Gastrocnemius medialis (tissue), 4 donors: Measurements from ENCODE around the gene NCAPD2.
"Not testable (repeated sequence)": the region's sequence is repeated elsewhere in the genome, so short reads cannot be mapped to it uniquely, and the experiment has no call there.

Source experiments
- POLR2A ChIP-seq, 2 donors: fragments of 450-650 bp; IDR thresholded peaks; one replicate each; pipeline ENCODE4 v1.6.1; 2017; ENCODE audit warnings: antibody characterized with exemption in 2 of 2, mild to moderate bottlenecking in 2 of 2, moderate library complexity in 2 of 2
- TF ChIP-seq, protein P1 (sequence below), 5 experiments: fragments of 450-650 bp in 3 of 5; fragments of 200-600 bp in 2 of 5; sonication (generic) in 2 of 5; IDR thresholded peaks in 4 of 5; conservative IDR thresholded peaks in 1 of 5; 1 replicate in 4 of 5; 2 replicates in 1 of 5; pipeline ENCODE4 v1.5.1; 2016 to 2019; ENCODE audit warnings: antibody characterized with exemption in 5 of 5, mild to moderate bottlenecking in 3 of 5, moderate library complexity in 3 of 5

- TF ChIP-seq, protein P1, sequence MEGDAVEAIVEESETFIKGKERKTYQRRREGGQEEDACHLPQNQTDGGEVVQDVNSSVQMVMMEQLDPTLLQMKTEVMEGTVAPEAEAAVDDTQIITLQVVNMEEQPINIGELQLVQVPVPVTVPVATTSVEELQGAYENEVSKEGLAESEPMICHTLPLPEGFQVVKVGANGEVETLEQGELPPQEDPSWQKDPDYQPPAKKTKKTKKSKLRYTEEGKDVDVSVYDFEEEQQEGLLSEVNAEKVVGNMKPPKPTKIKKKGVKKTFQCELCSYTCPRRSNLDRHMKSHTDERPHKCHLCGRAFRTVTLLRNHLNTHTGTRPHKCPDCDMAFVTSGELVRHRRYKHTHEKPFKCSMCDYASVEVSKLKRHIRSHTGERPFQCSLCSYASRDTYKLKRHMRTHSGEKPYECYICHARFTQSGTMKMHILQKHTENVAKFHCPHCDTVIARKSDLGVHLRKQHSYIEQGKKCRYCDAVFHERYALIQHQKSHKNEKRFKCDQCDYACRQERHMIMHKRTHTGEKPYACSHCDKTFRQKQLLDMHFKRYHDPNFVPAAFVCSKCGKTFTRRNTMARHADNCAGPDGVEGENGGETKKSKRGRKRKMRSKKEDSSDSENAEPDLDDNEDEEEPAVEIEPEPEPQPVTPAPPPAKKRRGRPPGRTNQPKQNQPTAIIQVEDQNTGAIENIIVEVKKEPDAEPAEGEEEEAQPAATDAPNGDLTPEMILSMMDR (IDR thresholded peaks at IDR 0.05 in 4 of 5, conservative IDR thresholded peaks at IDR 0.05 in 1 of 5) = not testable (repeated sequence)
- TF ChIP-seq POLR2A (IDR thresholded peaks at IDR 0.05) = not testable (repeated sequence)
Measured at GRCh38 chr12:6477601-6478377, 16.1 kb upstream of the NCAPD2 start.
